HEK293 (cell line): ENCODE measurements around the gene SERPINB6.

Source experiments
- CTCF ChIA-PET: fragments of 350-600 bp; formaldehyde crosslinking; extraction: SDS; loops from one replicate; lab custom pipeline; 2021; ENCODE audit warnings: antibody characterized with exemption; lab: Yijun Ruan, JAX
- POLR2A ChIA-PET: fragments of 300-600 bp; formaldehyde crosslinking; extraction: SDS; loops from one replicate; lab custom pipeline; 2020; ENCODE audit warnings: antibody characterized with exemption, inconsistent platforms; lab: Yijun Ruan, JAX
- H3K27ac ChIP-seq: fragments of 200-500 bp; sonication (Bioruptor generic); 2 replicates; pipeline ENCODE4 v1.5.1; 2014; ENCODE audit warnings: low read depth, low read length, control low read depth, inconsistent platforms; ENCODE audit errors: extremely low read depth
- H3K36me3 ChIP-seq, 2 experiments: fragments of 200-500 bp in 1 of 2; sonication (Bioruptor generic) in 1 of 2; 1 replicate in 1 of 2; 2 replicates in 1 of 2; pipeline ENCODE4 v1.5.1; 2014 to 2017; ENCODE audit warnings: inconsistent platforms in 2 of 2, low read length in 2 of 2; ENCODE audit not compliant: control insufficient read depth in 2 of 2, insufficient read depth in 1 of 2
- H3K4me1 ChIP-seq: fragments of 200-500 bp; sonication (Bioruptor generic); 2 replicates; pipeline ENCODE4 v1.5.1; 2014; ENCODE audit warnings: mild to moderate bottlenecking, low read length, inconsistent platforms; ENCODE audit not compliant: control insufficient read depth, insufficient read depth
- H3K4me3 ChIP-seq: 2 replicates; pipeline ENCODE4 v1.5.1; 2011; ENCODE audit warnings: low read depth, mild to moderate bottlenecking, control low read depth, low read length, moderate library complexity
- H3K9me3 ChIP-seq: fragments of 200-500 bp; sonication (Bioruptor generic); 2 replicates; pipeline ENCODE4 v1.5.1; 2014; ENCODE audit warnings: low read depth, low read length, inconsistent platforms; ENCODE audit not compliant: control insufficient read depth, insufficient read depth
- OVOL3 ChIP-seq: fragments of 450-650 bp; formaldehyde crosslinking; IDR thresholded peaks from 2 replicates; pipeline ENCODE4 v1.5.1; 2016; ENCODE audit warnings: missing biosample characterization, missing genetic modification characterization
- PRDM6 ChIP-seq: fragments of 450-650 bp; formaldehyde crosslinking; IDR thresholded peaks from 2 replicates; pipeline ENCODE4 v1.5.1; 2017; ENCODE audit warnings: missing biosample characterization, missing genetic modification characterization
- ZEB2 ChIP-seq: fragments of 450-650 bp; formaldehyde crosslinking; IDR thresholded peaks from 2 replicates; pipeline ENCODE4 v1.5.1; 2016; ENCODE audit warnings: missing biosample characterization, missing genetic modification characterization
- ZNF112 ChIP-seq: fragments of 450-650 bp; formaldehyde crosslinking; IDR thresholded peaks from 2 replicates; pipeline ENCODE4 v1.5.0; 2017; ENCODE audit warnings: missing biosample characterization, missing genetic modification characterization
- ZNF223 ChIP-seq: fragments of 450-650 bp; formaldehyde crosslinking; IDR thresholded peaks from 2 replicates; pipeline ENCODE4 v1.5.1; 2016; ENCODE audit warnings: missing biosample characterization, missing genetic modification characterization
- ZNF266 ChIP-seq: fragments of 450-650 bp; formaldehyde crosslinking; IDR thresholded peaks from 2 replicates; pipeline ENCODE4 v1.5.1; 2016; ENCODE audit warnings: missing biosample characterization, missing genetic modification characterization, low read depth
- ZNF335 ChIP-seq: fragments of 450-650 bp; formaldehyde crosslinking; conservative IDR thresholded peaks from 2 replicates; pipeline ENCODE4 v1.5.1; 2016; ENCODE audit warnings: missing biosample characterization, missing genetic modification characterization
- ZNF366 ChIP-seq: fragments of 450-650 bp; formaldehyde crosslinking; conservative IDR thresholded peaks from 2 replicates; pipeline ENCODE4 v1.5.1; 2016; ENCODE audit warnings: missing biosample characterization, missing genetic modification characterization
- ZNF394 ChIP-seq: fragments of 450-650 bp; formaldehyde crosslinking; IDR thresholded peaks from 2 replicates; pipeline ENCODE4 v1.5.1; 2016; ENCODE audit warnings: missing biosample characterization, missing genetic modification characterization, mild to moderate bottlenecking, moderate library complexity, borderline replicate concordance
- ZNF571 ChIP-seq: fragments of 450-650 bp; formaldehyde crosslinking; IDR thresholded peaks from 2 replicates; pipeline ENCODE4 v1.5.0; 2017; ENCODE audit warnings: missing biosample characterization, missing genetic modification characterization
- TF ChIP-seq, protein P1 (sequence below): fragments of 450-650 bp; formaldehyde crosslinking; IDR thresholded peaks from 2 replicates; pipeline ENCODE4 v1.5.1; 2016; ENCODE audit warnings: missing biosample characterization, missing genetic modification characterization, borderline replicate concordance
- TF ChIP-seq, protein P2 (sequence below): fragments of 450-650 bp; formaldehyde crosslinking; IDR thresholded peaks from 2 replicates; pipeline ENCODE4 v1.5.1; 2016; ENCODE audit warnings: missing biosample characterization, missing genetic modification characterization

Gene SERPINB6

DNA sequence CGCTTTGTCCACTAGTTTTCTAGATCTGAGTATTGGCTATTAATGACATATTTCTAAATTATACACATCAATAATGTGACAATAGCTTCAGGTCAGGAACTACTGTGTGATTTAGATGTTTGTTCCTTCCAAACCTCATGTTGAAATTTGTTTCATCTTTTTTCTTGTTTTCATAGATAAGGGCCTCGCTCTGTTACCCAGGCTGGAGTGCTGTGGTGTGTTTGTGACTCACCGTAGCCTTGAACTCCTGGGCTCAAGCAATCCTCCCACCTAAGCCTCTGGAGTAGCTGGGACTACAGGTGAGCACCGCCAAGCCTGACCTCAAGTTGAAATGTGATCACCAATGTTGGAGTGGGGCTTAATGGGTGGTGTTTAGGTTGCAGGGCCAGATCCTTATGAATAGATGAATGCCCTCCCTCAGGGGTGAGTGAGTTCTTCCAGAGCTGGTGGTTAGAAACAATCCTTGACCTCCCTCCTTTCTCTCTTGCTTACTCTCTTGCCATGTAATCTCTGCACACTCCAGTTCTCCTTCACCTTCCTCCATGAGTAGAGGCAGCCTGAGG, 22.5 kb upstream of the SERPINB6 start:
- Histone ChIP-seq H3K4me3 (no peak overlapping the region), H3K36me3 (no peaks in the 10 kb centered on the region), H3K27ac (no peak overlapping the region), H3K9me3 (no peaks in the 10 kb centered on the region), H3K4me1 (no peaks in the 10 kb centered on the region)
- POLR2A ChIA-PET, result no interaction called here
- TF ChIP-seq ZNF112 (tag by site-specific recombination), result no peak
- no peak for TF ChIP-seq ZNF223
- peak; percentile 40; the same call in 1 of the 2 replicates for TF ChIP-seq ZNF394 (tag by site-specific recombination)
- no peak for TF ChIP-seq ZNF366 (tag by site-specific recombination)
- TF ChIP-seq, protein P1, sequence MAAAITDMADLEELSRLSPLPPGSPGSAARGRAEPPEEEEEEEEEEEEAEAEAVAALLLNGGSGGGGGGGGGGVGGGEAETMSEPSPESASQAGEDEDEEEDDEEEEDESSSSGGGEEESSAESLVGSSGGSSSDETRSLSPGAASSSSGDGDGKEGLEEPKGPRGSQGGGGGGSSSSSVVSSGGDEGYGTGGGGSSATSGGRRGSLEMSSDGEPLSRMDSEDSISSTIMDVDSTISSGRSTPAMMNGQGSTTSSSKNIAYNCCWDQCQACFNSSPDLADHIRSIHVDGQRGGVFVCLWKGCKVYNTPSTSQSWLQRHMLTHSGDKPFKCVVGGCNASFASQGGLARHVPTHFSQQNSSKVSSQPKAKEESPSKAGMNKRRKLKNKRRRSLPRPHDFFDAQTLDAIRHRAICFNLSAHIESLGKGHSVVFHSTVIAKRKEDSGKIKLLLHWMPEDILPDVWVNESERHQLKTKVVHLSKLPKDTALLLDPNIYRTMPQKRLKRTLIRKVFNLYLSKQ (tag by site-specific recombination), result no peak
- TF ChIP-seq ZNF571 (tag by site-specific recombination), result no peak
- no peak for TF ChIP-seq OVOL3 (tag by site-specific recombination)
- CTCF ChIA-PET, result interaction anchor here (0.8 to 0.9 kb wide), 2 partner anchors 41 to 63 kb away, joined by 3 to 10 read pairs; no protein-coding TSS in a partner anchor

DNA sequence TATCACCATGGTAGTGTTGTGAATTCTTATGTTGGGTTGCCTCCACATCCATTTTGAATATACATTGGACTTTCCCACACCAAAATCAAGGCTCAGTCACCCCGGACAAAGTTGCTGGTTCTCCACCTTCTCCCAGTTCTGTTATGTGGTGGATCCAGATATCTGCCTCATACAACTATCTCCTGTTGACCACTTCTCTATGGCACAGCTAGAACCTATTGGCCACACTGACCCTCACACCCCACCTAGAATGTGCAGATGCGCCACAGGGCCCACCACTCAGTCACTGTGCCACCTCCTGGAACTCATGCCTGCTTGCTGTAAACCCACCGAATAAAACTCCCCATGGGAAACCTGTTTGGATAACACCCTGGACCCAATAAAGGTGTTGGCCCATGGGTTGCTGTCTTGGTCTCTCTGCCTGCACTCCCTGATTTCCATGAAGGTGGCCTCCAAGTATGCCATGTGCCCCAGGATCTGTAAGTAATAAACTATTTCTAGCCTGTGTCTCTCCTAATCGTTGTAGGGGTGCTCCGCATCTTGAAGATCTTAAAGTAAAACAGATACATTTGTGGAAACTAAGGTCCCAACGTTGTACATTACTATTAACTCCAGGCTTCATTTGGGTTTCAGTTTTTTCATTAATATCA, 21.1 kb upstream of the SERPINB6 start:
- H3K4me3 ChIP-seq, result no peak overlapping the region
- H3K9me3 ChIP-seq, result no peaks in the 10 kb centered on the region
- H3K4me1 ChIP-seq, result peaks cover 6% of the 10 kb centered on the region
- CTCF ChIA-PET, result interaction anchor here (0.7 to 1.6 kb wide), 5 partner anchors 8 to 371 kb away, joined by 4 to 10 read pairs (median 4); partner anchors contain the start of gene NQO2
- POLR2A ChIA-PET, result no interaction called here
- TF ChIP-seq ZNF266 (tag by site-specific recombination) (peak; percentile 92), PRDM6 (tag by site-specific recombination) (no peak)
- no peak overlapping the region for H3K27ac ChIP-seq
- H3K36me3 ChIP-seq, result no peaks in the 10 kb centered on the region

- H3K36me3 ChIP-seq, result no peaks in the 10 kb centered on the region
- POLR2A ChIA-PET, result interaction anchor here (0.7 to 4.0 kb wide), 16 partner anchors 8 to 1030 kb away, joined by 3 to 39 read pairs (median 10); partner anchors contain the start of genes BPHL, NQO2, RIPK1 and SERPINB1
- peak; percentile 81 for TF ChIP-seq ZNF335
- TF ChIP-seq ZEB2 (tag by site-specific recombination), result 0 out of 2 replicates have a peak, but pooled peaks have one; percentile 3
- TF ChIP-seq, protein P2, sequence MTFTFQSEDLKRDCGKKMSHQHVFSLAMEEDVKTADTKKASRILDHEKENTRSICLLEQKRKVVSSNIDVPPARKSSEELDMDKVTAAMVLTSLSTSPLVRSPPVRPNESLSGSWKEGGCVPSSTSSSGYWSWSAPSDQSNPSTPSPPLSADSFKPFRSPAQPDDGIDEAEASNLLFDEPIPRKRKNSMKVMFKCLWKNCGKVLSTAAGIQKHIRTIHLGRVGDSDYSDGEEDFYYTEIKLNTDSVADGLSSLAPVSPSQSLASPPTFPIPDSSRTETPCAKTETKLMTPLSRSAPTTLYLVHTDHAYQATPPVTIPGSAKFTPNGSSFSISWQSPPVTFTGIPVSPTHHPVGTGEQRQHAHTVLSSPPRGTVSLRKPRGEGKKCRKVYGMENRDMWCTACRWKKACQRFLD, result no peak
- TF ChIP-seq, all 188 proteins: peak for 2
- Histone ChIP-seq H3K27ac (peak overlapping the region; percentile 90), H3K4me3 (peak overlapping the region; percentile 62), H3K4me1 (peaks cover 17% of the 10 kb centered on the region), H3K9me3 (no peaks in the 10 kb centered on the region)
- CTCF ChIA-PET, result interaction anchor here (0.6 to 5.4 kb wide), 15 partner anchors 10 to 239 kb away, joined by 3 to 72 read pairs (median 8); partner anchors contain the start of gene NQO2
Measured at GRCh38 chr6:2990932-2991506, 19.7 kb upstream of the SERPINB6 start.
